Measurements from ENCODE around the gene DCUN1D3.

DNA sequence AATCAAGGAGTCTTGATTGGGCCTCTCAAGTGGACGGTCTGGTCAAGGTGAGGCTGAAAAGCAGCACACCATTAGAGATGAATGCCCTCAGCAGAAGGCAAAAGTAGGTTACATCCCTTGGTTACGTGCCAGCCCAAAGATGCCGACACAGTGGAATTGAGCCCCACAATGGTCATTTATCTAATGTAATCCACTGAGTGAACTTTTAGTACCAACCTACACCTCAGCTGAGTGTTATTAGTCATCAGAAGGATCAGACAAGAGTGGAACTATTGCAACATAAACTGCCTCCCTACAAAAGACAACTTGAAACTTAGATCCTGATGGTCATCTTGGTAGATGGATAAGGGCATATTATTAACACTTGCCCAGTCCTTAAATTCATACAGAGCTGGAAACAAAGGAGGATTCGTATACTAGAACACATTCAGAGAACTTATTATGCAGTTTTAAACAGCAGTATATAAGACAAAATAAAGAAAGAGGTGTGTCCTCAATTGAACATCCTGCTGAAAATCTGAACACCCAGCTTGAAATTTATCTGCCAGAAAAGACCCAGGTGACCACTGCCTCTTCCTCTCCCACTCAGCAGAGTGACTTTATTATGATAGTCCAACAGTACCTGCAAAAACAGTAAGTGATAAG lies 2.8 kb downstream of the DCUN1D3 start:
- TF ChIP-seq, protein P1, sequence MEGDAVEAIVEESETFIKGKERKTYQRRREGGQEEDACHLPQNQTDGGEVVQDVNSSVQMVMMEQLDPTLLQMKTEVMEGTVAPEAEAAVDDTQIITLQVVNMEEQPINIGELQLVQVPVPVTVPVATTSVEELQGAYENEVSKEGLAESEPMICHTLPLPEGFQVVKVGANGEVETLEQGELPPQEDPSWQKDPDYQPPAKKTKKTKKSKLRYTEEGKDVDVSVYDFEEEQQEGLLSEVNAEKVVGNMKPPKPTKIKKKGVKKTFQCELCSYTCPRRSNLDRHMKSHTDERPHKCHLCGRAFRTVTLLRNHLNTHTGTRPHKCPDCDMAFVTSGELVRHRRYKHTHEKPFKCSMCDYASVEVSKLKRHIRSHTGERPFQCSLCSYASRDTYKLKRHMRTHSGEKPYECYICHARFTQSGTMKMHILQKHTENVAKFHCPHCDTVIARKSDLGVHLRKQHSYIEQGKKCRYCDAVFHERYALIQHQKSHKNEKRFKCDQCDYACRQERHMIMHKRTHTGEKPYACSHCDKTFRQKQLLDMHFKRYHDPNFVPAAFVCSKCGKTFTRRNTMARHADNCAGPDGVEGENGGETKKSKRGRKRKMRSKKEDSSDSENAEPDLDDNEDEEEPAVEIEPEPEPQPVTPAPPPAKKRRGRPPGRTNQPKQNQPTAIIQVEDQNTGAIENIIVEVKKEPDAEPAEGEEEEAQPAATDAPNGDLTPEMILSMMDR (IDR thresholded peaks at IDR 0.05), result no peak
- no peak for TF ChIP-seq POLR2A (IDR thresholded peaks at IDR 0.05)
